AG09319 (cell line): ENCODE measurements around the gene SPDYE6.
"Not testable (repeated sequence)": the region's sequence is repeated elsewhere in the genome, so short reads cannot be mapped to it uniquely, and the experiment has no call there.

Source experiments
- DNase-seq: peaks from one replicate; pipeline ENCODE4 v3.0.0-alpha.2; 2010; ENCODE audit warnings: low read depth; ENCODE audit errors: extremely low read depth
- TF ChIP-seq, protein P1 (sequence below): IDR thresholded peaks from 2 replicates; pipeline ENCODE4 v1.5.1; 2011; ENCODE audit warnings: low read depth, mild to moderate bottlenecking, inconsistent platforms, low read length, moderate library complexity

SPDYE6 gene

DNA sequence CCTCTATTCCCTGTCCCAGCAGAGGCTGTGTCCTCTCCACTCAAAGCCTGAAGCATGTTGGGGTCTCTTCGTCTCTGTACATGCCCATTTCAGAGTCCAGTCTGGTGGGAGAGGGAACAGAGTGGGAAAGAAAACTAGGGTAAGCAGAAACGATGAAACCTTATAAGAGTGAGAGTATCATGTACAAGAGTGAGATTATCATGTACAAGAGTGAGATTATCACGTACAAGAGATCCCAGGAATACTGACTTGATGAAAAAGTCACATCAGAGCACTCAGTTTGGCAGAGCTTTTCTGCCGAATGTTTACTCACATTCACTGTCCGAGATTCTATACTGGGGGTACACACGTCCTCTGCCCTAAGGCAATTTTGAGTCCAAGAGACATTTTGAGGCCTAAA, at the start of gene SPDYE6:
Gene SPDYE6, minus strand, starts transcription at position 101 of the 400 bp plus-strand sequence. CDS start 421 bp downstream, outside the sequence.
- not testable (repeated sequence) for DNase-seq

DNA sequence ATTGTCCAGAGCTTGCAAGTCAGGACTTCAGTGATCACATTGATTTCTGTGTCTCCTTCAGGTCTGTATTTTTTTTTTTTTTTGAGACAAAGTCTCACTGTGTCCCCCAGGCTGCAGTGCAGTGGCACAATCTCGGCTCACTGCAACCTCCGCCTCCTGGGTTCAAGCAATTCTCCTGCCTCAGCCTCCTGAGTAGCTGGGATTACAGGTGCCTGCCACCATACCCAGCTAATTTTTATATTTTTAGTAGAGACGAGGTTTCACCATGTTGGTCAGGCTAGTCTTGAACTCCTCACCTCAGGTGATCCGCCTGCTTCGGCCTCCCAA, 48.6 kb upstream of the SPDYE6 start:
- not testable (repeated sequence) for DNase-seq

DNA sequence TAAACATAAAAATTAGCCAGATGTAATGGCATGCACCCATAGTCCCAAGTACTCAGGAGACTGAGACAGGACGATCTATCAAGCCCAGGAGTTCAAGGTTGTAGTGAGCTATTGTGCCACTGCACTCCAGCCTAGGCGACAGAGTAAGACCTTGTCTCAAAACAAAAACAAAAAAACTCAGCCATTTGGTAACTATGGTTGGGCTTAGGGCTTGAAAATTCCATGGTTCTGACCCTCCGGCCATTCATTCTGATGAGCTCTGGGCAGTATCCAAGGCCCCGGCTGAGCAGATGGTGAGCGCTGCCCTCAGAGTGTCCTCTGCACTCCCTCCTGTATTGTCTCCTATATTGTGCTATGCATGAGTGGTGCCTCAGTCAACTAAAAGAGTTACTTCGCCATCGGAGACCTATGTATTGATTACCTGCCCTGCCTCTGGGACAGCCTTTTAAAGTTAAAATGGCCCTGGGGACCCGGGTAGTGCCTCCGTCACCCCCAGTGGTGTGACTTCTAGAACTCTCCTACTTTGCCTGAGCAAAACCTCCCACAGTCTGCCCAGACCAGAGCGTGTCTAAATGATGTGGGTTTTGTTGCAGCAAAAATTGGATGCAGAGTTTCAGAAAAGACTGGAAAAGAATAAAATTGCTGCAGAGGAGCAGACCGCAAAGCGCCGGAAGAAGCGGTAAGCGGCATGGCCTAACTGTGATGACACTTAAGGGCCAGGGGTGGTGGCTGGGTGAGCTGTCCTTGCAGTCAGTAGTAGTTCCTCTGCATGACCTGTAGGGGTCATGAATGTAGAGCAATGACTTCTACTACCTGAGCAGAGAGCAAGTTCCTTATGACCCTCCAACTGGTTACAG, 48.0 kb upstream of the SPDYE6 start:
- DNase-seq, result no peak
- TF ChIP-seq, protein P1, sequence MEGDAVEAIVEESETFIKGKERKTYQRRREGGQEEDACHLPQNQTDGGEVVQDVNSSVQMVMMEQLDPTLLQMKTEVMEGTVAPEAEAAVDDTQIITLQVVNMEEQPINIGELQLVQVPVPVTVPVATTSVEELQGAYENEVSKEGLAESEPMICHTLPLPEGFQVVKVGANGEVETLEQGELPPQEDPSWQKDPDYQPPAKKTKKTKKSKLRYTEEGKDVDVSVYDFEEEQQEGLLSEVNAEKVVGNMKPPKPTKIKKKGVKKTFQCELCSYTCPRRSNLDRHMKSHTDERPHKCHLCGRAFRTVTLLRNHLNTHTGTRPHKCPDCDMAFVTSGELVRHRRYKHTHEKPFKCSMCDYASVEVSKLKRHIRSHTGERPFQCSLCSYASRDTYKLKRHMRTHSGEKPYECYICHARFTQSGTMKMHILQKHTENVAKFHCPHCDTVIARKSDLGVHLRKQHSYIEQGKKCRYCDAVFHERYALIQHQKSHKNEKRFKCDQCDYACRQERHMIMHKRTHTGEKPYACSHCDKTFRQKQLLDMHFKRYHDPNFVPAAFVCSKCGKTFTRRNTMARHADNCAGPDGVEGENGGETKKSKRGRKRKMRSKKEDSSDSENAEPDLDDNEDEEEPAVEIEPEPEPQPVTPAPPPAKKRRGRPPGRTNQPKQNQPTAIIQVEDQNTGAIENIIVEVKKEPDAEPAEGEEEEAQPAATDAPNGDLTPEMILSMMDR, result peak; percentile 60

- no peak for DNase-seq
- TF ChIP-seq, protein P1, result no peak
These were observed 47.3 kb upstream of the SPDYE6 start for GRCh38 chr7:102403563-102403962.

- DNase-seq, result no peak
- TF ChIP-seq, protein P1, result no peak
These were observed 44.1 kb upstream of the SPDYE6 start for GRCh38 chr7:102400360-102400759.

- TF ChIP-seq, protein P1, result no peak
- no peak for DNase-seq
These were observed 42.3 kb upstream of the SPDYE6 start for GRCh38 chr7:102398543-102398942.

GRCh38 chr7:102396710-102397019, 40.4 kb upstream of the SPDYE6 start:
- TF ChIP-seq, protein P1, result no peak
- DNase-seq, result no peak

GRCh38 chr7:102395873-102396709, 39.8 kb upstream of the SPDYE6 start, which contains the start of gene PRKRIP1:
Gene PRKRIP1, plus strand, starts transcription at chr7:102396363. Its CDS starts 49 bp downstream, at chr7:102396412.
- DNase-seq, result peak; percentile 82
- TF ChIP-seq, protein P1, result no peak
